ENCODE measurements around the gene CDCA4.

Gene CDCA4

GRCh38 chr14:104994978-104995377 lies 25.9 kb downstream of the CDCA4 start:
- TF ChIP-seq EGR1 (IDR thresholded peaks at IDR 0.05) (no peak), FOXM1 (IDR thresholded peaks at IDR 0.05; ENCODE audit: borderline replicate concordance, low read depth) (no peak), EP300 (IDR thresholded peaks at IDR 0.05; ENCODE audit: borderline replicate concordance) (no peak), TEAD4 (IDR thresholded peaks at IDR 0.05) (no peak), MAX (IDR thresholded peaks at IDR 0.05) (no peak), NFIC (IDR thresholded peaks at IDR 0.05) (no peak), USF1 (IDR thresholded peaks at IDR 0.05) (no peak), CEBPB (IDR thresholded peaks at IDR 0.05) (no peak), REST (IDR thresholded peaks at IDR 0.05; ENCODE audit: low read depth) (no peak), TAF1 (IDR thresholded peaks at IDR 0.05; ENCODE audit: low read depth) (no peak)

GRCh38 chr14:104993808-104994591 lies 26.9 kb downstream of the CDCA4 start:
- TF ChIP-seq RAD21 (IDR thresholded peaks at IDR 0.05; ENCODE audit: low read depth) (no peak), NFIC (IDR thresholded peaks at IDR 0.05) (no peak), USF1 (IDR thresholded peaks at IDR 0.05) (no peak), YY1 (IDR thresholded peaks at IDR 0.05; ENCODE audit: low read depth) (no peak), CREB1 (IDR thresholded peaks at IDR 0.05; ENCODE audit: low read depth) (no peak), CEBPB (IDR thresholded peaks at IDR 0.05) (no peak), TEAD4 (IDR thresholded peaks at IDR 0.05) (no peak), MAX (IDR thresholded peaks at IDR 0.05) (no peak), FOXM1 (IDR thresholded peaks at IDR 0.05; ENCODE audit: borderline replicate concordance, low read depth) (no peak), REST (IDR thresholded peaks at IDR 0.05; ENCODE audit: low read depth) (no peak), TCF12 (IDR thresholded peaks at IDR 0.05; ENCODE audit: low read depth) (no peak), TAF1 (IDR thresholded peaks at IDR 0.05; ENCODE audit: low read depth) (no peak), EGR1 (IDR thresholded peaks at IDR 0.05) (no peak), ZBTB7A (IDR thresholded peaks at IDR 0.05; ENCODE audit: low read depth) (no peak), EP300 (IDR thresholded peaks at IDR 0.05; ENCODE audit: borderline replicate concordance) (no peak)

GRCh38 chr14:104993306-104993705 lies 27.6 kb downstream of the CDCA4 start:
- no peak for TF ChIP-seq REST (IDR thresholded peaks at IDR 0.05; ENCODE audit: low read depth)
- no peak for TF ChIP-seq TEAD4 (IDR thresholded peaks at IDR 0.05)
- TF ChIP-seq CEBPB (IDR thresholded peaks at IDR 0.05) = no peak
- no peak for TF ChIP-seq RAD21 (IDR thresholded peaks at IDR 0.05; ENCODE audit: low read depth)
- TF ChIP-seq FOXM1 (IDR thresholded peaks at IDR 0.05; ENCODE audit: borderline replicate concordance, low read depth) = no peak
- TF ChIP-seq TAF1 (IDR thresholded peaks at IDR 0.05; ENCODE audit: low read depth) = no peak
- no peak for TF ChIP-seq ZBTB7A (IDR thresholded peaks at IDR 0.05; ENCODE audit: low read depth)
- TF ChIP-seq YY1 (IDR thresholded peaks at IDR 0.05; ENCODE audit: low read depth) = no peak
- TF ChIP-seq CREB1 (IDR thresholded peaks at IDR 0.05; ENCODE audit: low read depth) = no peak

- TF ChIP-seq TEAD4 (IDR thresholded peaks at IDR 0.05) (no peak), CREB1 (IDR thresholded peaks at IDR 0.05; ENCODE audit: low read depth) (no peak), RAD21 (IDR thresholded peaks at IDR 0.05; ENCODE audit: low read depth) (no peak), TAF1 (IDR thresholded peaks at IDR 0.05; ENCODE audit: low read depth) (no peak), TCF12 (IDR thresholded peaks at IDR 0.05; ENCODE audit: low read depth) (no peak), MAX (IDR thresholded peaks at IDR 0.05) (no peak), CEBPB (IDR thresholded peaks at IDR 0.05) (no peak), REST (IDR thresholded peaks at IDR 0.05; ENCODE audit: low read depth) (no peak), USF1 (IDR thresholded peaks at IDR 0.05) (no peak), EP300 (IDR thresholded peaks at IDR 0.05; ENCODE audit: borderline replicate concordance) (no peak), YY1 (IDR thresholded peaks at IDR 0.05; ENCODE audit: low read depth) (no peak), NFIC (IDR thresholded peaks at IDR 0.05) (no peak), ZBTB7A (IDR thresholded peaks at IDR 0.05; ENCODE audit: low read depth) (no peak), FOXM1 (IDR thresholded peaks at IDR 0.05; ENCODE audit: borderline replicate concordance, low read depth) (no peak), EGR1 (IDR thresholded peaks at IDR 0.05) (no peak)
These were observed 28.4 kb downstream of the CDCA4 start for GRCh38 chr14:104992501-104992900.
